Stimulated activated CD8-positive, alpha-beta memory T cell treated with anti-CD3 and anti-CD28 coated beads, Interleukin-15, amount 100 ng/mL, for 4 hours (primary cell): ENCODE measurements around the gene SMCO3.

Experiments used
- DNase-seq, 2 donors: peaks; one replicate each; pipeline ENCODE4 v3.0.0-alpha.2; 2020; ENCODE audit warnings: low read depth in 2 of 2

SMCO3 gene

DNA sequence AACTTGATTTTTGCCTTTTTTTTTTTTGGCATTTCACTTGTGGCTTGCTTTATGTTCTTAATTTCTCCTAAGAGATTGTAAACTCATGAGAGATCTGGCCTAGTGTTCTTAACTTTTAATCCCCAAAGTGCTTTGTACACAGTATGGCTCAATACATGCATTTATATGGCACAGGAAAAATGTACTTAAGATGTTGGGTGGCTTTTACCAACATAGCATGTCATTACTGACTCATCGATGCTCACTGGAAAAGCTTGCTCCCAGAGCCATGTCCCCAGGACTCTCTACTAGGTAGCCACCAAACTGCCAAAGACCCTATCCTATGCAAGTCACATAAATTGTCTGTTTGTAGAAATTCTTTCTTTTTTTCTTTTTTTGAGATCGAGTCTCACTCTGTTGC, 13.1 kb upstream of the SMCO3 start:
- no peak for DNase-seq

DNA sequence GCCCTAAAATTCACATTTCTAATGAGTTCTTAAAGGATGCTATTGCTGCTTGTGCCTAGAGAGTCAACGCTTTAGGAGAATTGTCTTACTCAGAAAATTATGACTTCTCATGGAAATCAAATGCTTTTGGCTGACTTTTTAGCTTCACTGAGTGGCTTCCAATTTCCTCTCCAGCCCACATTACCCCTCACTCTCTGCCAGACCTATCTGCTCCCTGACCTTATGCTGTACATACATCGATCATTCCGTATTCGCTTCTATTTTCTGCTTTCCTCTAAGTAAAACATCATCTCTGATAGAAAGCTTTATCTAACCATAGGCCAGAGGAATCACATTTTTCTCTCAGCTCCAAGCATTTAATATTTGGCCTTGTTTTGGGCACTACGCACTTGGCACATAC, 12.5 kb upstream of the SMCO3 start:
- DNase-seq: no peak

DNA sequence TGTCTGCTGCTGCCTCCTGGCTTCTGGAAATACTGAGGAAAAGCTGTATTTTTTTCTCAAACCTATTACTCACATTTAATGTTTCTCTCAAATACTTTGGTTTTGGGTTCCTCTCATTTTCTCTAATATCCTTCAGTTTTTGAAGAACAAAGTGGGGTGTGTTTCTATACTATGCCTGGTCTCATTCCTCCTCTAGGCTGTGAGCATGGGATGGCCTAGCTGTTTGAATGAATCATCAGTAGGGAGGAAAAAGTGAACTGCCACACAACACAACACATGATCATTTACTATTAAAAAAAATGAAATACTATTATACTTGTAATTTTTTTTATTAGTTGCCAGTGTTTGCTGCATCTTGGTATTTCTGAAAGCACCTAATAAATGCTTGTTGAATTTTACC, 11.3 kb upstream of the SMCO3 start:
- DNase-seq: no peak

DNA sequence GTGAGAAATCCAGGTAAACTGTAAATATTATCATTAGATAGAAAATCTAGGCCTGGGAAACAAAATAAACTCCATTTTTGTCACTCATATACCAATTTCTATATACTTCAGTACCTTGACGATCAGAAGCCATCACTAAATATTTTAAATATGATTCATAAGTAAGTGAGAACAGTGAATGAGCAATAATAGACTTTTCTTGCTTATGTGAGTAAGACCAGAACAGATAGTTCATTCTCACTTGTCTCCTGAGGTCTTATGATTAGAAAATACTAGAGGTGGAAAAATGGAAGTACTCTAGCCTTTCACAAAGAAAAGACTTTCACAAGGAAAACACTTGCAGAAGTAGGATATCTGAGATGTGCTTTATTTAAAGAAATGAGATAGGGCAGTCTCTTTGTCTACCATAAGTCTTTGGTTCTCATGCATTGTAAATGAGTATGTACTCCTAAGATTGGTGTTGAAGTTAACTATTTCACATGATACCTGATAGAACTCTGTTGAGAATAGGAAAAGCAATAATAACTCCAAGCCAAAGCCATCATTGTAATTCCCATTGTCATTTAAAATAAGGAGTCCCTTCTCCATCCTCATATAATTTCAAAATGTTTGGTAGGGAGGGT, 10.1 kb upstream of the SMCO3 start:
- no peak for DNase-seq

DNA sequence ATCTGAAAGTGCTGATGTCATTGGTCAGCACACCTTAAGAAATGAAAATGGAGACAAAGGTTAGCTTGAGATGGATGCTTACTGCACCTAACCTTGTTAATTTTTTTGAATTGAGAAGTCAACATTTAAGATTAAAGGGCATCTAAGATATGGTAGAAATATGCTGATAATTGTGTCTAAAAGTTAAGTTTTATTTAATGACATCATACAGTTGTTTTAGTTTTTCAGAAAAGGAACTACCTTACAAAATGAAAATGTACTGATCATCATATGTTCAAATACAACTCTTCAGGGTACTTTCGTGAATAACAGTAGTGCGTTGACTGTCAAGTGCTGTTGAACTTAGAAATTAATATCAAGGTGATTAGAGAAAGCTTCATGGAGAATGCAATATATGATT, 2.5 kb downstream of the SMCO3 start:
- no peak for DNase-seq

DNA sequence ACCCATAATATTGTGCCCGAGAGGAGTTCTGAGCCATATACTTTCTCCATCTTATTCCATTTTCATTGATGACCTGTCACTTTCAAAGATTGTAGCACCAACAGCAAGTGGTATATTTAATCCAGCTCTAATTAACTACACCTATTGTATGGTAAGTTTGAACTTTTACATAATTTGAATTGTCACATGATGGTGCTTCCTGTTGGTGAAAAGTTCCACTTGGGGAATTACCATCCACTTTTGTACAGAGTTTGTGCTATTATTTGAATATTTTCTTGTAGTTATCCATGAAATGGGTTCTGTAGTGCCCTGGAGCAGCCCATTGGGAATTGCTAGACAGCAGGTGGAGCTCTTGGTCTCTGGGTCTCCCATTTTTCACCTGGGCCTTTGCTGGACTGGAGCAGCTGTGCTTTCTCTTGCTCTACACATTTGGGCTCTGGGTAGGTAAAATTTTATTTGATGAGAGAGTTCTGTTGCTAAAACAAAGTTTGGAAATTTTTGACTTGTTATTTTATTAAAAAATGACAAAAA, 3.0 kb downstream of the SMCO3 start:
- DNase-seq: no peak

DNA sequence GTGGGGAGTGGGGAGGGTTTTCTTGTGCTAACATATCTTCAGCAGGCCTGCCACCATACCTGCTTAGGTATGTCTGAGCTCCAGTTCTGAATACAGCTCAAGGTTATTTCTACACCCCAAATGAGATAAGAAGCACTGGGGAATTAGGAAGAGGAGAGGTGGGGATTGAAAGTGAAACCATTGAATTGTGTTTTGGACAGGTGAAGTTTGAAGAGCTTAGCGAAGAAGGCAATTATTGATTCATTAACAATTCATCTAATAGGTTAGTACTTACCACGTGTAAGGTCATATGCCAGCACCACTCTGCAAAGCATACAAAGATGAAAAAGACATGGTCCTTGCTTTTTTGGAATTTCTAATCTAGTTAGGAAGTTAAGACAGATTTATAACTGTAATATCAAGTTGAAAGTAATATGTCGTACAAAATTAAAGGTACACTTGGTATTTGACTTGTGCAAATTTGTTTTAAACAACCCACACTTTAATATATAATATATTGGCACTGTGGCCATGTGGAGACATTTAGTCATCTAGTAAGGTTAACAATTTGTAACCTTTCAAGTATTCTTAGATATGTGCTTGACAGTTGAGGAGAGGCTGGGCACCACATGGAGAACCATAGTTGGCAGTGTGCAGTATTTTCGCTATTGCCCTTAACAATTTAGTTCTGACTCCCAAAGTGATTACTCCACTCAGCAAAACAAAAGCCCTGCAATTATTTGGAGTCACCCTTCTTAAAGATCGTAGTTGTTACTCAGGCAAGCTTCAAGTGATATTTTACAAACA, 3.6 kb downstream of the SMCO3 start:
- no peak for DNase-seq

DNA sequence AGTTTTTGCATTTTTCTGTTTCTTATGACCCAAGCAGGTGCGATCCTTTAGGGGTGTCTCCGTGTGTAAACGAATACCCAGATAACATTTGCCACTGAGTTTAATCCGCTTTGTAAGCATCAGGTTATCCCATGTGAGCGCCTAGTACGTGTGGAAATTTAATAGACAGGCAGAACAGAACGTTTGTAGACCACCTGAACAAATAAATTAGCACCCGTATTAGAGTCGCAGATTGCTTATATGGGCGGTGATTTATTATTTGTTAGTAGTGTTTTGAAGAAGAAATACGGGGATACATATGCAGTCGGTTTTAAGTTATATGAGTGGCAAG, 10.2 kb downstream of the SMCO3 start:
- no peak for DNase-seq

DNA sequence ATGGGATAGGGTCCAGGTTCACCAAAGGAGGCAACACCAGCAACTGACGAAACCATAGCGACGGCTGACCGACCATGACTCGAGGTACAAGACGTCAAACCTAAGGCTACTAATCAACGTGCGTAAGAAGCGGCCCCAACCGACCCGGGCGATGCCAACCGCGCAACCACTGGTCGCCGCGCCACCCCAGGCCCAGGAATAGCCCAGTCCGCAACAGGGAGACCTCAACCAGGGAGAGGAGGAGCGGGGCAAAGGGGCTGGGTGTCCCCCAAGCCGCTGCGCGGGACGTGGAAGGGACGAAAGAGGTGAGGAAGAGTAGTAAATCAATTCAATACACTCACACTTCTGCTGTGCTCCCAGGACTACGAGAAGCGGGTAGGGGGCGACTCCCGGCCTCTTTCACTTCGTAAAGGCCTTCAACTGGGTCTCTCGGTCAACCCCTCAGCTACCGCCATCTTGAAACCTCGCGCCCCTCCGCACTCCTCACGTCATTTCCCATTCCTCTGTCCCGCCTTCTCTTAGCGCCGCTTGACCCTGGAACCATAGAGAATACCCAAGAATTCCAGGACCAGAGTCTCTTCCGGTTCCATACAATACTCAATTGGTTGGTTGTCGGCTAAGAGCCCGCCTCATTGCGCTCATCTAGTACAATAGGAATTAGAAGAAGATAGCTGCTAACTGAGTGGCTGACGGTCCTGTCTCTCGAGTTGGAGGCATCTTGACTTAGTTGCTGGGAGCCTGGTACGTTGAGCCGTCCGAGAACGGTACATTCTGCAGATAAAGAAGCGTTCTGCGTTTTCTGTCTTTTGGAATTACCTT, 10.8 kb downstream of the SMCO3 start, which contains the start of the genes C12orf60 and WBP11:
Gene C12orf60, plus strand, starts transcription at position 660 of the 819 bp plus-strand sequence. CDS start 19,266 bp downstream, outside the sequence.
Gene WBP11, minus strand, starts transcription at position 468 of the 819 bp plus-strand sequence. CDS start 2,095 bp downstream, outside the sequence.
- peak; percentile 67 to 86 for DNase-seq

DNA sequence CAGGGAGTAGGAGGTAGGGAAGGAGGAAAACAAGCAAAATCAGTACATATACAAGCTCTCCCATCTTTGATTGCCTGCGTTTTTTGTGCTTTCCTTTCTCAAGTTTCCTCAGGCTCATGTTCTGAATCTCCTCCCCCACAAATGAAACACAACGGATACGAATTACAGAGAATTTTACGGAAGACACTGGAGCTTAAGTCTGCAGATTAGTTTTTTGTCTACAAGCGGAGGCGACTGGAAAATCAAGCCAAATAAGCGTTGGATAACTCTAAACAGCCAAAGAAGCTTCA, 11.3 kb downstream of the SMCO3 start:
- no peak for DNase-seq

DNA sequence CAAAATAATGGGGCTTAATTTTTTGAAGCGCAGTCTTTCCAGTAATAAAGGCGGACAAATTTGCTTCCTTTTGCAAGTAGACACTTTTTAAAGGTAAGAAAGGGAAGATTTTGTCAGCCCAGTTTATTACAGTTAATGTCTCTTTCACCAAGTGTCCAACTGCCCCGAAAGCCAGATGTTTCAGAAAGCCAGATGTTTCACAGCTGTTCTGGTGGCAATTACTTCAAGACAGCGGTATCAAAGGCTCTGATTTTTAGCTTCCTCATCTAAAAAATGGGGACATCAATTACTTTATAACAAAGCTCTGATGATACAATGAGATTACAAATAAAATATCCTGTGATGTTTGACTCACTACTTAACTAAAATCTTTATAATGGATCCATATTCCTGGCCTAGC, 11.7 kb downstream of the SMCO3 start:
- no peak for DNase-seq

DNA sequence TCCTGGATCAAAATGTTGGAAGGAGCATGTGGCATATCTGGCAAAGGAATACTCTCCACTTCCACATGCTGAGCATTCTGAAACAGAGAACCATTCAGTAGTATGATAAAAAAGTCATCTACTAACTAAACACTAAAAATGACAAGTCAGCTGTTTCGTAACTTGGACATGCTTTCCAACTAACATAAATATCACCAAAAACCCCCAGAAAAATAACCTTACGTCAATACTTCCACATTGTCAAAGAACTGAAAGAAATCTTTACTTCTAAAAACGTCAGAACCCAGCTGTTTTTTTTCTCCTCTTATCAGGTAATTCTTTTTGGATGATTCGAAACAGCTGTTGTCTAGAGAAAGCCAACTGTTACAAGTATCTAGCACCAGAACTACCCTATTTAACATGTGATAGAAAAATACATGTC, 18.9 kb downstream of the SMCO3 start:
- DNase-seq: no peak

DNA sequence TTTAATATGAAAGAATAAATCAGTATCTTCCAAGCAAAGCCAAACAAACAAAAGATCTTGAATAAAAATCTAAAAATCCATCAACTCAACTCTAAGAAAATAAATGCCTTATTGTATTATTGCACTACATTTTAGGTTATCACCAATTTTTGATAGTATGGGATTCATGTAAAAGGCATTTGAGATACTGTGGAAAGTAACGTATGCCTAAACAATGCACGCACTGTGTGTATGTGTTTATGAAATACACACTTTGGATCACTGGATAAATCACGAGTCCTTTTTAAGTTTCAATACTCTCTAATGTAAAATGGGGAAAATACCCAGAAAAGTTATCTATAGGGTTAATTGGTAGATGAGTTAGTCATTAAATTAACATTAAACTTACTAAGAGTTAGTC, 28.4 kb downstream of the SMCO3 start:
- DNase-seq: no peak

DNA sequence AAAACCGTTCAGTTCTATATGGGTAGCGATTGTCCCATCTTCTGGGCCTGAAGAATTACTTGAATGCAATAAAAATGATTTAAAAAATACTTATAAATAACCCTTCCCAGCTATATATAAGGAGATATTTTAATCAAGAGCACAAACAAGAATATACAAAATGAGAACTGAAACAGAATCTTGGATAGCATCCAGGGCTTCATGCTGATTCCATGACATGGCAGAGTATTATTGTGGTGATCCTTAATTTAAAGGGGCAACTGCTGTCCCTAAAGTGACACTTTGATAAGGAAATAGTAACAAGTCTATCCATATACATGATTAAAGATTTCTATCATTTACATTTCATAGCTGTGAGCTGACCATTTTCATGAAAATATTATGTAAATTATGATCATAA, 29.5 kb downstream of the SMCO3 start:
- DNase-seq: no peak

DNA sequence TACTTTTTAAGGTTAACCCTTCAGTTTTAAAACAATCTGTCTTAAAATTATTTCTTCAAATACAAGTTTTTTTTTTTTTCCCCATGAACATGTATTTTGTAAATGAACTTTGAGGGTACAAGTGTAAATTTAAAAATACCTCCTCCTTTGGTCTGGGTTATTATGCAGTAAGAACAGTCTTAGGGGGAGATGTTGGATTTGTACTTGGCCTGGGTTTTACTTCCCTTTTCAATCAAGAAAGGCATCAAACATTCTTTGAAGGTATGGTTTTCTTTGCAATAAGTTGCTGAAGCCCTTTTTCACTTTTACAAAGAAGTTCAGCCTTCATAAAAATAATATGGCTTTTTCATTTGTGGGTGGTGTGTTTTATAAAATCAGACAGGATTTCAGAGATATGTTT, 31.2 kb downstream of the SMCO3 start:
- DNase-seq: no peak

DNA sequence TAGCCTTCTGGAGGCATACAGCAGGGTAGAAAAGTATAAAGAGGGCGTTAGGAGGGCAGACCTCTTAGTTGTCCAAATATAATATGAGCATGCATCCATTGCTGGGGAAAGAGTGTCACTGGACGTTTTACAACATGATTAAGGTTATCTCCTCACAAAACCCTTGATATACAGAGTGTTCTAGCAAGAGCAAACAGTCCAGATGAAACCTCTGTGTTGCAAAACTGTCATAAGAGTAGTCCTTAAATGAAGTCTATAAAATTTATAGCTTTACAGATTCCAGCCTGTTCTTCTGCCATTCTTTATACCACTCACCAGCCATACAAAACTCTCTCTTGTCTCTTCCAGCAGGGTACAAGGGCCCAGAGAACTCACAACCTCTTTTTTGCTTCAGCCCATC, 32.4 kb downstream of the SMCO3 start:
- DNase-seq: no peak

DNA sequence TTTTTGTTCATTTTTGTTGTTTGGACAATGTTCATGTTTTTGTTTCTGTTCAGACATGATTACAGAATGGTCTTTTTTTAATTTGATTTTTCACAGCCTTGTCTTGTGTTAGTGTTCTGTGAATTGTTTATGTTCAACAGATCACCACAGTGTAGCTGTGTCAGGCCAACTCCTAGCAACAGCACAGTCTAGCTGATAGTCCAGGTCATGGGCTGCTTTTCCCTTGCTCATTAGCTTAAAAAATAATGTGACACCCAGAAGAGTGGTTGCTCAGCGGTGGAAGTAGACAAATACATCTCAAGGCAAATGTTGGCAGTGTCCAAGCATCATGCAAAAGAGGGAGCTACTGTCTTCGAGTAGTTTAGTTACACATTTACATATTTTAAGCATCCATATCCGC, 33.1 kb downstream of the SMCO3 start:
- DNase-seq: no peak

DNA sequence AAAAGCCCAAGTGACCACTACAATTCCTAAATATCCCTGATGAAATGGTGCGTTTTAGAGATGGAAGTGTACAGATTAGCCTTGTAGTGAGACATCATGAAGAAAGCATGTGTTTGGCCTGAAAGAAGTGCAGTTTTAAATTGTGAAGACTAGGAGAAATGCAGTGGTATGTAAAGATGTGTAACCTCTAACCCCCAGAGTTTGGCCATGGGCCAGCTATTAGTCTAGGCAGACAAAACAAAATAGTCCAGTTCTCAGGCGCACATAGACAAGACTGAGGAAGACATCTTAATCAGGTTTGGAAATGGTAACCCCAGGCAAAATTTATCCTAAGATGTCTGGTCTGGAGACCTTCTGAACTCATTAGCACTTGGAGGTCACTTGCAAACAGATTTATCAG, 34.1 kb downstream of the SMCO3 start:
- DNase-seq: no peak

DNA sequence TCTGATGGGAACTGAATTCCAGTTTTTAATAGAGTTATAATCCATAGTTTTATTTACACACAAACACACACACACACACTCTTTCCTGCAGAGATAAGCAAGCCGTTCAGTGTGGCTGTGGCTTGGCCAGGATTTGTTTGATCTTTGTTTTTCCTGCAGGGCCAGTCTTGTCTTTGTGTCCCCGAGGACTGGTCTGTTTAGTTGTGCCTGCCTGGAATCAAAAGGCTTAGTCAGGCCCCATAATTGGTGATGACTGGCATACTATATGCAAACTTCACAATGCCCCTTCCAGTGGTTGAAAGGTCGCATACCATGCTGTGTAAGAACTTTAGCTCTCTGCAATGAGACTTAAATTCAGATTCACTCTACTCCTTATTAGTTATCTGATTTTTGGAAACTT, 36.7 kb downstream of the SMCO3 start:
- DNase-seq: no peak

DNA sequence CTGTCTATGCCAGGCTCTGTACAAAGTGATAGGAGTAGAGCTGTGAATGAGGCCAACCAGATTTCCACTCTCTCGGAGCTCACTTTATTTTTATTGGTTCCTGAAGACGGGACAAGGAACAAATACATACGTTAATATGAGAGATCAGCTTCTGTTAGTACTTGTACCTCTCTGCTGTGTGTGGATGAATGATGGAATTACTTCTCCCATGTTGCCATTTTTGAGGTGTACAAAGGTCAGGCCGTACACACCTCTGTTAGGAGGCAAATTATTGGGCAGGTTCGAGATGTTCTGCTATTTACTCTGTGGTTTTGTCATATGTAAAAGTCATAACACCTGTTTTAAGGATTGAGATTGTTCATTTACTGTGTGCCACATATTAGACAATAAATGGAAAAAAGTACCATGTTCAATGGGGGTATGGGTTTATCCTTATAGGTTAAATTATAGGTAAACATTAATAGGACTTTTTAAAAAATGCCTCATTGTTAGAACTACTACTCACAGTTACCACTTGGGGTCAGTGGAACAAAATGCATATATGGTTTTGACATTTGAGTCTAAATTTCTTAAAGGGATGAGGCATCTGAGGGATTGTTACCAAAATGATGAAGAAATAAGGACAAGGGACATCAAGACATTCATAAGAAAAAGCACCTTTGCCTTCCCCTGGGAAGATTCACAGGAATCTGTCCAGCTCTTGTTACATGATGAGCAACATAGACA, 37.6 kb downstream of the SMCO3 start:
- DNase-seq: no peak

DNA sequence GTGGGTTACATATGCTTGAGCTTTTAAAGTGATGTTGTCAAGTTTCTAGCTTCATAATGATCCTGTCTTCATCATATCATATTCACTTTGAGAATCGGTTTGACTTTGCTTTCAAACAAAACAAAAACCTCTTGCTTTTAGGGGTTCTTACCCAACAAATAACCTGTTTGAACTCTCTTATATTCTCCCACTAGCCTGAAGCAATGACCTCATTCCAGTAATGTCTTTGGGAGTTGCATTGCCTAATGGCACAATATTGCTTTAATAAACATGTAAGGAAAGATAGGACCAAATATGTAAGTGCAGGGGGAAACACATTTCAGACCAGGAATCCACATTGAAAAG, 38.4 kb downstream of the SMCO3 start:
- DNase-seq: no peak
